ENCODE results near the gene TMEM208. TPM values are rescaled to one million over a fixed set of nuclear protein-coding genes. Genes with fewer than 3 reads are reported as not detected.

The TMEM208 gene
- total RNA-seq, 4 donors from 2014 or later, result 28.0 to 47.6 (median 41.2) TPM

DNA sequence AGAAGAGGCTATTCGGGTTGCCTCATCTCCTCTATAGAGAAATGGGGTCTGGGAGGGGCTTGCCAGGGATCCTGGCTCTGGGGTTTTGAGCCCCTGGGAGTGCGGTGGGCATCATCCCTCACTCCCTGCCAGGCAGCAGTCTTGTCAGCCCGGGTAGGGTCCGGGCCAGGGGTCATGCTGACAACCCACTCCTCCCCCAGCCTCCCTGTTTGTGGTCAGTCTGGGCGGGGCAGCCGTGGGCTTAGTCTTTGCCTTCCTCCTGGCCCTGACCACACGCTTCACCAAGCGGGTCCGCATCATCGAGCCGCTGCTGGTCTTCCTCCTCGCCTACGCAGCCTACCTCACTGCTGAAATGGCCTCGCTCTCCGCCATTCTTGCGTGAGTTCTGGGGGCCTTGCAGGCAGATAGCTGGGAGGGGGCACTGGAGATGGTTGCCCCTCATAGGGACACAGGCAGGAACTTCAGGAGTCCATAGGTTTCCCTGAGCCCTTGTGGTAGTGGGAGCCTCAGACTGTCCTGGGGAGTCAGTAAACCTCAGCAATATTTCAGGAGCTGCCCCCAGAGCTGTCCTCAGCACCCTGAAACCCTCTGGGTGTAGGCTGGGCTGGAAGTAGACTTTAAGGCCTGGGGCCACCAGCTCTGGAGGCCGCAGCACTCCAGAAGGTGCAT is 28.8 kb downstream of the TMEM208 start:
- Histone ChIP-seq H3K4me1 (no peaks in the 10 kb centered on the region), H3K27ac (no peak overlapping the region), H3K27me3 (no peaks in the 10 kb centered on the region), H3K9me3 (no peaks in the 10 kb centered on the region), H3K4me3 (no peak overlapping the region), H3K36me3 (no peaks in the 10 kb centered on the region)
- TF ChIP-seq CTCF (IDR thresholded peaks at IDR 0.05) (no peak), EP300 (IDR thresholded peaks at IDR 0.05) (no peak), POLR2A (IDR thresholded peaks at IDR 0.05) (no peak)
- WGBS, 2 donors, result 90 to 95% methylated on average over 10 to 17 of the region's 17 CpGs
- no peak for DNase-seq (ENCODE audit: low spot score in 2 of 2)

- Histone ChIP-seq H3K36me3 (no peaks in the 10 kb centered on the region), H3K27me3 (no peaks in the 10 kb centered on the region), H3K27ac (no peak overlapping the region), H3K4me1 (no peaks in the 10 kb centered on the region), H3K9me3 (no peaks in the 10 kb centered on the region), H3K4me3 (no peak overlapping the region)
- no peak for DNase-seq (ENCODE audit: low spot score in 2 of 2)
- no peak for TF ChIP-seq POLR2A (IDR thresholded peaks at IDR 0.05)
- TF ChIP-seq EP300 (IDR thresholded peaks at IDR 0.05), result no peak
- no peak for TF ChIP-seq CTCF (IDR thresholded peaks at IDR 0.05)
- WGBS, 2 donors, result 90 to 93% methylated on average over 11 of the region's 11 CpGs
Measured at GRCh38 chr16:67256701-67257230, 29.8 kb downstream of the TMEM208 start.

GRCh38 chr16:67257486-67258160 is 30.7 kb downstream of the TMEM208 start:
- no peak for DNase-seq (ENCODE audit: low spot score in 2 of 2)

GRCh38 chr16:67258161-67258835 is 31.4 kb downstream of the TMEM208 start:
- no peaks in the 10 kb centered on the region for H3K4me1 ChIP-seq
- TF ChIP-seq POLR2A (IDR thresholded peaks at IDR 0.05), result no peak
- TF ChIP-seq CTCF (IDR thresholded peaks at IDR 0.05), result no peak
- TF ChIP-seq EP300 (IDR thresholded peaks at IDR 0.05), result no peak
- H3K27me3 ChIP-seq, result no peaks in the 10 kb centered on the region
- H3K9me3 ChIP-seq, result no peaks in the 10 kb centered on the region
- H3K27ac ChIP-seq, result no peak overlapping the region
- H3K4me3 ChIP-seq, result no peak overlapping the region
- no peaks in the 10 kb centered on the region for H3K36me3 ChIP-seq
- DNase-seq (ENCODE audit: low spot score in 2 of 2), result no peak
- 80 to 82% methylated on average over 10 to 11 of the region's 11 CpGs for WGBS, 2 donors

More at GRCh38 chr16:67257486-67258160, 30.7 kb downstream of the TMEM208 start:
- no peaks in the 10 kb centered on the region for H3K27me3 ChIP-seq
- no peak for TF ChIP-seq POLR2A (IDR thresholded peaks at IDR 0.05)
- TF ChIP-seq CTCF (IDR thresholded peaks at IDR 0.05), result no peak
- no peak for TF ChIP-seq EP300 (IDR thresholded peaks at IDR 0.05)
- no peak overlapping the region for H3K4me3 ChIP-seq
- no peaks in the 10 kb centered on the region for H3K9me3 ChIP-seq
- H3K36me3 ChIP-seq, result no peaks in the 10 kb centered on the region
- 72 to 76% methylated on average over 4 of the region's 4 CpGs for WGBS, 2 donors
- no peaks in the 10 kb centered on the region for H3K4me1 ChIP-seq
- no peak overlapping the region for H3K27ac ChIP-seq

GRCh38 chr16:67259705-67260104 is 32.8 kb downstream of the TMEM208 start:
- H3K27me3 ChIP-seq, result no peaks in the 10 kb centered on the region
- H3K9me3 ChIP-seq, result no peaks in the 10 kb centered on the region
- 90 to 94% methylated on average over 12 of the region's 12 CpGs for WGBS, 2 donors
- no peak overlapping the region for H3K4me3 ChIP-seq
- DNase-seq (ENCODE audit: low spot score in 2 of 2), result no peak
- H3K4me1 ChIP-seq, result no peaks in the 10 kb centered on the region
- no peak for TF ChIP-seq CTCF (IDR thresholded peaks at IDR 0.05)
- TF ChIP-seq POLR2A (IDR thresholded peaks at IDR 0.05), result no peak
- no peak overlapping the region for H3K27ac ChIP-seq
- no peaks in the 10 kb centered on the region for H3K36me3 ChIP-seq
